Neural progenitor cell (in vitro differentiated cells): ENCODE data around the gene TMEM190. TPM values are rescaled to one million over a fixed set of nuclear protein-coding genes. Genes with fewer than 3 reads are reported as not detected.

Experiments
- DNase-seq: peaks from one replicate; pipeline ENCODE4 v3.0.0-alpha.2; 2016; ENCODE audit warnings: low spot score
- H2AFZ ChIP-seq: fragments of 200-600 bp; sonication (generic); replicated peaks from 2 replicates; pipeline ENCODE4 v1.6.1; 2016; ENCODE audit warnings: antibody characterized with exemption
- H3F3A ChIP-seq: fragments of 200-600 bp; sonication (generic); 2 replicates; pipeline ENCODE4 v1.6.1; 2016; ENCODE audit warnings: antibody characterized with exemption, low read depth
- H3K27ac ChIP-seq: fragments of 200-600 bp; sonication (generic); 2 replicates; pipeline ENCODE4 v1.5.1; 2016; ENCODE audit warnings: mild to moderate bottlenecking
- H3K27me3 ChIP-seq: fragments of 200-600 bp; sonication (generic); 2 replicates; pipeline ENCODE4 v1.6.1; 2016; ENCODE audit warnings: mild to moderate bottlenecking, moderate library complexity
- H3K36me3 ChIP-seq: fragments of 200-600 bp; sonication (generic); 2 replicates; pipeline ENCODE4 v1.5.1; 2016
- H3K4me1 ChIP-seq: fragments of 200-600 bp; sonication (generic); 2 replicates; pipeline ENCODE4 v1.6.1; 2016; ENCODE audit warnings: mixed run types
- H3K4me2 ChIP-seq: fragments of 200-600 bp; sonication (generic); 2 replicates; pipeline ENCODE4 v1.6.1; 2016
- H3K4me3 ChIP-seq: fragments of 200-600 bp; sonication (generic); 2 replicates; pipeline ENCODE4 v1.5.1; 2016
- H3K79me2 ChIP-seq: fragments of 200-600 bp; sonication (generic); 2 replicates; pipeline ENCODE4 v1.6.1; 2016; ENCODE audit warnings: low read depth
- H3K9ac ChIP-seq: fragments of 200-600 bp; sonication (generic); 2 replicates; pipeline ENCODE4 v1.6.1; 2016
- H3K9me3 ChIP-seq: fragments of 200-600 bp; sonication (generic); 2 replicates; pipeline ENCODE4 v1.5.1; 2016; ENCODE audit warnings: low read depth
- H4K20me1 ChIP-seq: fragments of 200-600 bp; sonication (generic); 2 replicates; pipeline ENCODE4 v1.6.1; 2016; ENCODE audit warnings: low read depth
- H3K27ac Mint-ChIP-seq: 3 replicates; pipeline ENCODE4 v1.8.0; 2021; ENCODE audit warnings: mixed read lengths
- H3K27me3 Mint-ChIP-seq: 2 replicates; pipeline ENCODE4 v1.8.0; 2022; ENCODE audit warnings: low read depth, mild to moderate bottlenecking, inconsistent platforms, moderate library complexity, mixed read lengths; ENCODE audit not compliant: insufficient read depth
- H3K36me3 Mint-ChIP-seq: 3 replicates; pipeline ENCODE4 v1.8.0; 2021; ENCODE audit warnings: mixed read lengths
- H3K4me1 Mint-ChIP-seq: 3 replicates; pipeline ENCODE4 v1.8.0; 2021; ENCODE audit warnings: mixed read lengths
- H3K4me3 Mint-ChIP-seq: 3 replicates; pipeline ENCODE4 v1.8.0; 2021; ENCODE audit warnings: mild to moderate bottlenecking, moderate library complexity, mixed read lengths
- H3K9me3 Mint-ChIP-seq: 3 replicates; pipeline ENCODE4 v1.8.0; 2020; ENCODE audit warnings: mixed read lengths
- CTCF ChIP-seq: fragments of 200-600 bp; sonication (generic); IDR thresholded peaks from 2 replicates; pipeline ENCODE4 v1.5.1; 2017; ENCODE audit warnings: antibody characterized with exemption, mild to moderate bottlenecking
- EZH2 ChIP-seq: fragments of 200-600 bp; sonication (generic); IDR thresholded peaks from 2 replicates; pipeline ENCODE4 v1.6.1; 2017; ENCODE audit warnings: antibody characterized with exemption, mild to moderate bottlenecking, moderate library complexity
- EZH2phosphoT487 ChIP-seq: fragments of 200-600 bp; sonication (generic); IDR thresholded peaks from 2 replicates; pipeline ENCODE4 v1.6.1; 2017; ENCODE audit warnings: antibody characterized with exemption
- total RNA-seq: library from RNA; depleted of rRNA; stranded (reverse); fragments of >200 nt; gene quantifications from 2 replicates; pipeline ENCODE4 v1.2.3, GENCODE V29; 2015; ENCODE audit warnings: low replicate concordance

TMEM190 gene
- total RNA-seq, 1 donor from 2014 or later: not detected

- TF ChIP-seq EZH2 (no peak), EZH2phosphoT487 (no peak), CTCF (no peak)
- Mint-ChIP-seq H3K4me1 (peaks cover 12% of the 10 kb centered on the region), H3K27me3 (peaks cover 61% of the 10 kb centered on the region), H3K4me3 (peak overlapping the region; percentile 48), H3K9me3 (peaks cover 4% of the 10 kb centered on the region), H3K27ac (no peak overlapping the region), H3K36me3 (no peaks in the 10 kb centered on the region)
- no peak overlapping the region for H3K4me3 ChIP-seq
- peaks cover 22% of the 10 kb centered on the region for H3F3A ChIP-seq
- H2AFZ ChIP-seq: no peak overlapping the region
- peak; percentile 69 for DNase-seq
- H3K36me3 ChIP-seq: no peaks in the 10 kb centered on the region
- H3K4me1 ChIP-seq: peaks cover 13% of the 10 kb centered on the region
- H3K79me2 ChIP-seq: no peaks in the 10 kb centered on the region
- H3K27ac ChIP-seq: no peak overlapping the region
- H3K27me3 ChIP-seq: peaks cover 66% of the 10 kb centered on the region
- no peak overlapping the region for H3K9ac ChIP-seq
- H4K20me1 ChIP-seq: peaks cover 8% of the 10 kb centered on the region
- no peaks in the 10 kb centered on the region for H3K9me3 ChIP-seq
- no peak overlapping the region for H3K4me2 ChIP-seq
Observed at GRCh38 chr19:55355213-55355821, 21.3 kb upstream of the TMEM190 start.

- no peak overlapping the region for H2AFZ ChIP-seq
- peaks cover 18% of the 10 kb centered on the region for H3F3A ChIP-seq
- no peaks in the 10 kb centered on the region for H3K36me3 ChIP-seq
- no peaks in the 10 kb centered on the region for H4K20me1 ChIP-seq
- H3K9ac ChIP-seq: no peak overlapping the region
- no peak for DNase-seq
- Mint-ChIP-seq H3K27me3 (peaks cover 40% of the 10 kb centered on the region), H3K27ac (no peak overlapping the region), H3K36me3 (no peaks in the 10 kb centered on the region), H3K4me1 (peaks cover 2% of the 10 kb centered on the region), H3K4me3 (no peak overlapping the region), H3K9me3 (no peaks in the 10 kb centered on the region)
- peaks cover 17% of the 10 kb centered on the region for H3K4me1 ChIP-seq
- no peak for TF ChIP-seq EZH2
- TF ChIP-seq EZH2phosphoT487: no peak
- no peak for TF ChIP-seq CTCF
- H3K27ac ChIP-seq: no peak overlapping the region
- H3K4me2 ChIP-seq: no peak overlapping the region
- no peak overlapping the region for H3K4me3 ChIP-seq
- peaks cover 41% of the 10 kb centered on the region for H3K27me3 ChIP-seq
- H3K9me3 ChIP-seq: no peaks in the 10 kb centered on the region
- H3K79me2 ChIP-seq: no peaks in the 10 kb centered on the region
Observed at GRCh38 chr19:55358493-55358892, 18.1 kb upstream of the TMEM190 start.

GRCh38 chr19:55358943-55359908, 17.4 kb upstream of the TMEM190 start:
- H3K9ac ChIP-seq: no peak overlapping the region
- H3K27me3 ChIP-seq: peaks cover 34% of the 10 kb centered on the region
- no peaks in the 10 kb centered on the region for H3K9me3 Mint-ChIP-seq
- H3K4me3 ChIP-seq: no peak overlapping the region
- H3K79me2 ChIP-seq: no peaks in the 10 kb centered on the region
- H3K36me3 Mint-ChIP-seq: no peaks in the 10 kb centered on the region
- H3K4me2 ChIP-seq: no peak overlapping the region
- no peak overlapping the region for H3K4me3 Mint-ChIP-seq
- H2AFZ ChIP-seq: no peak overlapping the region
- no peak overlapping the region for H3K27ac ChIP-seq
- H3K9me3 ChIP-seq: no peaks in the 10 kb centered on the region
- no peaks in the 10 kb centered on the region for H4K20me1 ChIP-seq
- peaks cover 18% of the 10 kb centered on the region for H3F3A ChIP-seq
- peaks cover 40% of the 10 kb centered on the region for H3K27me3 Mint-ChIP-seq
- H3K36me3 ChIP-seq: no peaks in the 10 kb centered on the region
- TF ChIP-seq EZH2: no peak
- DNase-seq: no peak
- H3K4me1 Mint-ChIP-seq: peaks cover 5% of the 10 kb centered on the region
- peaks cover 15% of the 10 kb centered on the region for H3K4me1 ChIP-seq
- no peak overlapping the region for H3K27ac Mint-ChIP-seq
